Measurements from ENCODE around the gene GABRA6. TPM values are rescaled to one million over a fixed set of nuclear protein-coding genes. Genes with fewer than 3 reads are reported as not detected.
A peak's percentile ranks its signal among the peaks of the same experiment; 100 is the strongest.

Gene GABRA6
- polyA plus RNA-seq, 2 of the 4 experiments (the other 2 are of a cell fraction): not detected

DNA sequence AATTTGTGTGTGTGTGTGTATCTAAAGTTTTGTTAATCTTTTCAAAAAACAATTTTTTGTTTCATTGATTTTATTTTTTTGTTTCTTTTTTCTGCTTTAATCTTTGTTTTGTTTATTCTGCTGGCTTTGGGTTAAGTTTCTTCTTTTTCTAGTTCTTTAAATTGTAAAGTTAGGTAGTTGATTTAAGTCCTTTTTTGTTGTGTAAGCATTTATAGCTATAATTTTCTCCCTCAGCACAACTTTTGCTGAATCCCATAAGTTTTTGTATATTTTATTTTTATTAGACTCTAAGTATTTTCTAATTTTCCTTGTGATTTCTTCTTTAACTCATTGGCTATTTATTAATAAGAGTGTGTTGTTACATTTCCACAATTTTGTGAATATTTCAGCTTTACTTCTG is 34.9 kb downstream of the GABRA6 start:
- H3K27ac ChIP-seq: no peak overlapping the region
- H3K9me3 ChIP-seq: no peaks in the 10 kb centered on the region
- H3K4me2 ChIP-seq: no peak overlapping the region
- no peak for TF ChIP-seq CTCF (IDR thresholded peaks at IDR 0.05)
- TF ChIP-seq FOXS1 (CRISPR knock-in tag; IDR thresholded peaks at IDR 0.05): no peak
- TF ChIP-seq CHD2 (IDR thresholded peaks at IDR 0.05; ENCODE audit: low read length, partially characterized antibody): no peak
- peak; percentile 60 for TF ChIP-seq MAFK (IDR thresholded peaks at IDR 0.05; ENCODE audit: partially characterized antibody)
- no peaks in the 10 kb centered on the region for H3K4me1 ChIP-seq
- no peak for DNase-seq (ENCODE audit: low read depth in 1 of 2, low spot score in 1 of 2)
- H3K4me3 ChIP-seq: no peak overlapping the region
- no peak for ATAC-seq
- no peak for FAIRE-seq
- ChIA-PET CTCF (no interaction called here), POLR2A (no interaction called here)

DNA sequence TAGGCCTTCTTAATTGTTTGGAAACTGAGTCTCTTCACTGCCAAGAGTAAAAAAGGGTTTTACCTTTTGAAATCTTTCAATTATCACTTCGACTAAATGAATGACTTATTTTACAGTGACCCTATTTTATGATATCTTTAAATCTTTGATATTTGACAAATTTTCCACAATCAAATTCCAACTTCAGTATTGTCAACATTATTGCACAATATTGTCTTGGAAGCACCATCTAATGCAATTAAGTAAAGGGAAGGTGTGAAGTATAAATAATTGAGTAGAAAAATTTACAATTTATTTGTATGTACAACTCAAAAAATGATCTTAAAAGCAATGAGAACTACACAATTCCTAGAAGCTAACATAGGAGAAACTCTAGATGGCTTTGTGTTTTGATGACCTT is 49.2 kb downstream of the GABRA6 start:
- no peak for DNase-seq (ENCODE audit: low read depth in 1 of 2, low spot score in 1 of 2)
- no peak for TF ChIP-seq ESRRA (IDR thresholded peaks at IDR 0.05; ENCODE audit: borderline replicate concordance, low read length)
- no peak for TF ChIP-seq MAFK (IDR thresholded peaks at IDR 0.05; ENCODE audit: partially characterized antibody)
- no peak for TF ChIP-seq NR3C1 (IDR thresholded peaks at IDR 0.05)
- Histone ChIP-seq H3K4me1 (no peaks in the 10 kb centered on the region), H3K9me3 (no peaks in the 10 kb centered on the region), H3K27ac (no peak overlapping the region), H3K4me3 (no peak overlapping the region), H3K4me2 (no peak overlapping the region)
- ChIA-PET POLR2A (no interaction called here), CTCF (no interaction called here)
- FAIRE-seq: no peak
- 2% methylated on average over 1 of the region's 1 CpG for WGBS (ENCODE audit: missing lambda C conversion rate)
- no peak for ATAC-seq

DNA sequence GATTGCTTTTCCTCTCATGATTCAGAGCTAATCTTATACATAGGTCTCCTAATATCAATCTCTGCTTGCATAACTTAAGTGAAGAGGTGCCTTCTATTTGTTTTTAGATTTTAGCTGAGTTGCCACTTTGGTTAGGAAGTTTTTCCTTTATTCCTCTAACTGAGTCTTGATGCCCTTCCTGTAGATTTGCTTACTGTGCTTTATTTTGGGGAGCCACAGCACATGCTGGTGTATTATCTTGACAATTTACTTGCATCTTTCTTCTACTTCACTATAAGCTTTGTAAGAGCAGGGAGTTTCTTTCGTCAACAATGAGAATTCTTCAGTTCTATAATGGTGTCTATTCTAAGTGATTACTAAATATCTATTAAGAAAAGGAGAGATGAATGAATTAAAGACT is 54.9 kb downstream of the GABRA6 start:
- WGBS (ENCODE audit: missing lambda C conversion rate): 4% methylated on average over 1 of the region's 1 CpG
- ChIA-PET CTCF (no interaction called here), POLR2A (no interaction called here)
- H3K4me3 ChIP-seq: no peak overlapping the region
- no peak overlapping the region for H3K4me2 ChIP-seq
- peak; percentile 33 for TF ChIP-seq MAFK (IDR thresholded peaks at IDR 0.05; ENCODE audit: partially characterized antibody)
- TF ChIP-seq CTCF (IDR thresholded peaks at IDR 0.05): no peak
- H3K27ac ChIP-seq: no peak overlapping the region
- ATAC-seq (no peak), DNase-seq (ENCODE audit: low read depth in 1 of 2, low spot score in 1 of 2) (no peak), FAIRE-seq (no peak)
- H3K9me3 ChIP-seq: no peaks in the 10 kb centered on the region
- H3K4me1 ChIP-seq: no peaks in the 10 kb centered on the region

GRCh38 chr5:161744276-161744675 is 58.8 kb downstream of the GABRA6 start:
- Histone ChIP-seq H3K9me3 (no peaks in the 10 kb centered on the region), H3K4me3 (no peak overlapping the region), H3K27ac (no peak overlapping the region), H3K4me2 (no peak overlapping the region), H3K4me1 (no peaks in the 10 kb centered on the region)
- no peak for TF ChIP-seq TP53 (CRISPR knock-in tag; IDR thresholded peaks at IDR 0.05)
- TF ChIP-seq JUNB (IDR thresholded peaks at IDR 0.05): no peak
- TF ChIP-seq CEBPB (IDR thresholded peaks at IDR 0.05): no peak
- no peak for TF ChIP-seq HOXB5 (CRISPR knock-in tag; IDR thresholded peaks at IDR 0.05)
- no peak for DNase-seq (ENCODE audit: low read depth in 1 of 2, low spot score in 1 of 2)
- no peak for ATAC-seq
- no peak for FAIRE-seq
- ChIA-PET POLR2A (no interaction called here), CTCF (no interaction called here)
- WGBS (ENCODE audit: missing lambda C conversion rate): 0% methylated on average over 1 of the region's 2 CpGs

DNA sequence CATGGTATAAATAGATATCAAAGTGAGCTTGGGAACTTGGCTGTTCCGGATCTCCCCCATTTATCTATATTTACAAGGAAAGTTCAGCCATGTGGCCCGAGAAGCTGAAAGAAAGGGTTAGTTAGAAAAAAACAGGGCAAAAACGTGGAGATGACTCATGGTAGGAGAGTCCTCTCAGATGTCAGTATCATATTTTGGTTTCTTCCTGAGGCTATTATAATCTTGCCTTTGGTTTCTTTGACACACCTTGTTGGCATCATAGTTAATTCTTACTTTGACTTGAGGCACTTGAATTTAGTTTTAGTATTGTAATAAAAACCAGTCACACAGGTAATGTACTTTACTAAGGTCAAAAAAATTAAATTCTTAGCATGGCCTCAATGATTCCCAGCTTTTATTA is 59.9 kb downstream of the GABRA6 start:
- ATAC-seq (no peak), FAIRE-seq (no peak), DNase-seq (ENCODE audit: low read depth in 1 of 2, low spot score in 1 of 2) (no peak)
- CTCF ChIA-PET: no interaction called here
- POLR2A ChIA-PET: no interaction called here
- no peak for TF ChIP-seq CHD2 (IDR thresholded peaks at IDR 0.05; ENCODE audit: low read length, partially characterized antibody)
- no peak for TF ChIP-seq ZSCAN20 (CRISPR knock-in tag; IDR thresholded peaks at IDR 0.05)
- no peak for TF ChIP-seq HOXA7 (CRISPR knock-in tag; IDR thresholded peaks at IDR 0.05)
- TF ChIP-seq POLR2AphosphoS2 (conservative IDR thresholded peaks at IDR 0.05; ENCODE audit: low read length): no peak
- TF ChIP-seq ZC3H11A (IDR thresholded peaks at IDR 0.05): no peak
- no peaks in the 10 kb centered on the region for H3K9me3 ChIP-seq
- WGBS (ENCODE audit: missing lambda C conversion rate): 13% methylated on average over 3 of the region's 3 CpGs
- H3K27ac ChIP-seq: no peak overlapping the region
- no peak overlapping the region for H3K4me2 ChIP-seq
- no peak overlapping the region for H3K4me3 ChIP-seq
- H3K4me1 ChIP-seq: no peaks in the 10 kb centered on the region
